ENCODE data around the gene ATG7. TPM values are rescaled to one million over a fixed set of nuclear protein-coding genes. Genes with fewer than 3 reads are reported as not detected.

Gene ATG7
- polyA plus RNA-seq, 2 of the 4 experiments (the other 2 are of a cell fraction), result 27.2 to 41.2 TPM

DNA sequence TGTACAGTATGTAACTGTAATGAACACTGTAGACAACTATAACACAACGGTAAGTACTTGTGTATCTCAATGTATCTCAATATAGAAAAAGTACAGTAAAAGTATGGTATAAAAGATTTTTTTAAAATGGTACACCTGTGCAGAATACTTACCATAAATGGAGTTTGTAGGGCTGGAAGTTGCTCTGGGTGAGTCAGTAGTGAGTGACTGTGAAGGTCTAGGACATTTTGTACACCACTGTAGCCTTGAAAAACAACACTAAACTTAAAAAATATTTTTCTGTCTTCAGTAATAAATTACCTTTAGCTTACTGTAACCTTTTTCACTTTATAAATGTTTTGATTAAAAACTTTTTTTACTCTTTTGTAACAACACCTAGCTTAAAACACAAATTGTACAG lies 142.9 kb downstream of the ATG7 start:
- DNase-seq (ENCODE audit: low read depth in 1 of 2, low spot score in 1 of 2), result no peak
- POLR2A ChIA-PET, result no interaction called here
- H3K4me1 ChIP-seq, result no peaks in the 10 kb centered on the region
- H3K9me3 ChIP-seq, result peaks cover 5% of the 10 kb centered on the region; the same call in 1 of the 3 replicates
- no peak overlapping the region for H3K27ac ChIP-seq
- H3K4me3 ChIP-seq, result no peak overlapping the region
- no peak overlapping the region for H3K4me2 ChIP-seq
- FAIRE-seq, result no peak
- WGBS (ENCODE audit: missing lambda C conversion rate), result 97% methylated on average over 1 of the region's 1 CpG
- CTCF ChIA-PET, result no interaction called here
- no peak for ATAC-seq
- TF ChIP-seq HES2 (IDR thresholded peaks at IDR 0.05) (no peak), NFE2L2 (conservative IDR thresholded peaks at IDR 0.05; ENCODE audit: low read length) (no peak), POLR2A (IDR thresholded peaks at IDR 0.05; ENCODE audit: low read length) (no peak), CHD2 (IDR thresholded peaks at IDR 0.05; ENCODE audit: low read length, partially characterized antibody) (no peak), E2F6 (IDR thresholded peaks at IDR 0.05; ENCODE audit: borderline replicate concordance, low read depth) (no peak)

DNA sequence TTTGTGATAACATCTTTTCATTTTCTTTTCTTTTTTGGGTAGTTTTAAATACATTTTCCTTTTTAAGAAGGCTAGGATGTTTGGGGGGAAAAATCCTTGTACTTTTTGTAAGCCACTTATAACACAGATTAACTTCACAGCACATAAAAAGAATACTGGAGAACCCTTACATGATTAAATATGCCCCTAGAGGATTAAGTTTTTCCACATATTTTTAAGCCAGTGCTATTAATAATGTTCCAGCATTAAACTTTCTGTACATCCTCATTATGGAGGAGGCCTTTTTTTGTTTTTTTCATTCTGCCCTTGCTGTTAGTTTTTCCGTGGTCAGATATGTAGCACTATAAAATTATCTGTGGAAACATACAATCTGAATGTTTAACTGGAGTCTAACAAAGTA lies 147.9 kb downstream of the ATG7 start:
- Histone ChIP-seq H3K4me1 (no peaks in the 10 kb centered on the region), H3K9me3 (no peaks in the 10 kb centered on the region), H3K4me3 (no peak overlapping the region), H3K4me2 (no peak overlapping the region), H3K27ac (no peak overlapping the region)
- ATAC-seq, result no peak
- WGBS (ENCODE audit: missing lambda C conversion rate), result 83% methylated on average over 1 of the region's 1 CpG
- FAIRE-seq, result no peak
- CTCF ChIA-PET, result no interaction called here
- DNase-seq (ENCODE audit: low read depth in 1 of 2, low spot score in 1 of 2), result no peak
- POLR2A ChIA-PET, result no interaction called here
- TF ChIP-seq RCOR1 (IDR thresholded peaks at IDR 0.05; ENCODE audit: low read depth, low read length), result no peak
- no peak for TF ChIP-seq KDM5A (IDR thresholded peaks at IDR 0.05)
- no peak for TF ChIP-seq JUN (IDR thresholded peaks at IDR 0.05)
- TF ChIP-seq TFCP2L1 (CRISPR knock-in tag; IDR thresholded peaks at IDR 0.05), result no peak
- TF ChIP-seq MAX (IDR thresholded peaks at IDR 0.05), result no peak
- TF ChIP-seq RARB (CRISPR knock-in tag; IDR thresholded peaks at IDR 0.05), result no peak
- TF ChIP-seq, protein P1, sequence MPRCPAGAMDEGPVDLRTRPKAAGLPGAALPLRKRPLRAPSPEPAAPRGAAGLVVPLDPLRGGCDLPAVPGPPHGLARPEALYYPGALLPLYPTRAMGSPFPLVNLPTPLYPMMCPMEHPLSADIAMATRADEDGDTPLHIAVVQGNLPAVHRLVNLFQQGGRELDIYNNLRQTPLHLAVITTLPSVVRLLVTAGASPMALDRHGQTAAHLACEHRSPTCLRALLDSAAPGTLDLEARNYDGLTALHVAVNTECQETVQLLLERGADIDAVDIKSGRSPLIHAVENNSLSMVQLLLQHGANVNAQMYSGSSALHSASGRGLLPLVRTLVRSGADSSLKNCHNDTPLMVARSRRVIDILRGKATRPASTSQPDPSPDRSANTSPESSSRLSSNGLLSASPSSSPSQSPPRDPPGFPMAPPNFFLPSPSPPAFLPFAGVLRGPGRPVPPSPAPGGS (IDR thresholded peaks at IDR 0.05), result no peak

- Histone ChIP-seq H3K27ac (no peak overlapping the region), H3K9me3 (no peaks in the 10 kb centered on the region), H3K4me2 (no peak overlapping the region), H3K4me3 (no peak overlapping the region), H3K4me1 (no peaks in the 10 kb centered on the region)
- POLR2A ChIA-PET, result no interaction called here
- WGBS (ENCODE audit: missing lambda C conversion rate), result 100% methylated on average over 1 of the region's 1 CpG
- DNase-seq (ENCODE audit: low read depth in 1 of 2, low spot score in 1 of 2), result no peak
- CTCF ChIA-PET, result interaction anchor here (2.0 kb wide), 1 partner anchor 17 kb away, joined by 4 read pairs; no protein-coding TSS in a partner anchor
- no peak for ATAC-seq
- TF ChIP-seq EHF (CRISPR knock-in tag; IDR thresholded peaks at IDR 0.05) (no peak), HES2 (IDR thresholded peaks at IDR 0.05) (no peak), RNF2 (IDR thresholded peaks at IDR 0.05; ENCODE audit: borderline replicate concordance, low read depth) (no peak), HOXB5 (CRISPR knock-in tag; IDR thresholded peaks at IDR 0.05) (no peak), CTCF (IDR thresholded peaks at IDR 0.05) (no peak), SMC3 (IDR thresholded peaks at IDR 0.05) (no peak)
- no peak for FAIRE-seq
Observed at GRCh38 chr3:11422291-11422690, 150.1 kb downstream of the ATG7 start.

DNA sequence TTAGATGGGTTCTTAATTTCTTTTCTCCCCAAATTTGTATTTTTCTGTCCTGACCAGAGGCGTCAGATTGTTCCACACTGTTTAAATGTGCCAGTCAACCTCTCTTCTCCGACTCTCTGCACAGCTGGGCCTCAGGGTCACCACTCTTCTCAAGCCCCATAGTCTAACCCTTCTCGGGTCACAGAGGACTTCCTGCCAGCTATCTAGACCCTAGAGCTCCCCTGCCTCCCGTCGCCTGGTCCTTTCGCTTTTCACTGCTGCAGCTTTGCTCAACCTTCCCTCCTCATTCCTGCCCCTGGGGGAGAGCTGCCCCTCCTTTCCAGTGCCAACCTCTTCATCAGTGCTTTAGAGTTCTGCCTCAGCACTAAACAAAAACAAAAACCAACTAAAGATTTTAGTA lies 151.7 kb downstream of the ATG7 start:
- no peak for DNase-seq (ENCODE audit: low read depth in 1 of 2, low spot score in 1 of 2)
- no peak for FAIRE-seq
- CTCF ChIA-PET, result no interaction called here
- Histone ChIP-seq H3K4me3 (no peak overlapping the region), H3K9me3 (no peaks in the 10 kb centered on the region), H3K4me1 (no peaks in the 10 kb centered on the region), H3K27ac (no peak overlapping the region), H3K4me2 (no peak overlapping the region)
- POLR2A ChIA-PET, result no interaction called here
- no peak for ATAC-seq
- WGBS (ENCODE audit: missing lambda C conversion rate), result 97% methylated on average over 6 of the region's 6 CpGs
- TF ChIP-seq PHF8 (IDR thresholded peaks at IDR 0.05; ENCODE audit: borderline replicate concordance, low read depth), result no peak
- TF ChIP-seq E2F6 (IDR thresholded peaks at IDR 0.05; ENCODE audit: borderline replicate concordance, low read depth), result no peak
- no peak for TF ChIP-seq EHF (CRISPR knock-in tag; IDR thresholded peaks at IDR 0.05)
- TF ChIP-seq, protein P2, sequence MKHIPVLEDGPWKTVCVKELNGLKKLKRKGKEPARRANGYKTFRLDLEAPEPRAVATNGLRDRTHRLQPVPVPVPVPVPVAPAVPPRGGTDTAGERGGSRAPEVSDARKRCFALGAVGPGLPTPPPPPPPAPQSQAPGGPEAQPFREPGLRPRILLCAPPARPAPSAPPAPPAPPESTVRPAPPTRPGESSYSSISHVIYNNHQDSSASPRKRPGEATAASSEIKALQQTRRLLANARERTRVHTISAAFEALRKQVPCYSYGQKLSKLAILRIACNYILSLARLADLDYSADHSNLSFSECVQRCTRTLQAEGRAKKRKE (CRISPR knock-in tag; IDR thresholded peaks at IDR 0.05; ENCODE audit: low read depth), result no peak
- no peak for TF ChIP-seq EP300 (IDR thresholded peaks at IDR 0.05)
- TF ChIP-seq SREBF2 (IDR thresholded peaks at IDR 0.05), result no peak
- TF ChIP-seq PBX3 (IDR thresholded peaks at IDR 0.05), result no peak
- TF ChIP-seq HDAC2 (IDR thresholded peaks at IDR 0.05), result no peak
- no peak for TF ChIP-seq HOXA7 (CRISPR knock-in tag; IDR thresholded peaks at IDR 0.05)
- TF ChIP-seq CHD2 (IDR thresholded peaks at IDR 0.05; ENCODE audit: low read length, partially characterized antibody), result no peak
- TF ChIP-seq ZFP36 (IDR thresholded peaks at IDR 0.05; ENCODE audit: borderline replicate concordance, partially characterized antibody), result no peak
- no peak for TF ChIP-seq CEBPB (IDR thresholded peaks at IDR 0.05)

Data from A549 (cell line).